GM23338 (cell line): ENCODE measurements around the gene OR5B3. TPM values are rescaled to one million over a fixed set of nuclear protein-coding genes. Genes with fewer than 3 reads are reported as not detected.

ENCODE experiments used
- ATAC-seq: fragments of 200-7000 bp; cut with Tn5 transposase; 3 replicates; pipeline ENCODE4 v1.9.1; 2020
- DNase-seq: peaks from one replicate; pipeline ENCODE4 v3.0.0-alpha.2; 2015; ENCODE audit warnings: low spot score
- H2AFZ ChIP-seq: fragments of 200-600 bp; sonication (generic); 2 replicates; pipeline ENCODE4 v1.8.0; 2016; ENCODE audit warnings: antibody characterized with exemption, mild to moderate bottlenecking, moderate library complexity
- H3F3A ChIP-seq: fragments of 200-600 bp; sonication (generic); replicated peaks from 2 replicates; pipeline ENCODE4 v1.8.0; 2017; ENCODE audit warnings: antibody characterized with exemption, mixed run types, low read depth
- H3K27ac ChIP-seq: fragments of 200-600 bp; sonication (generic); 2 replicates; pipeline ENCODE4 v1.6.1; 2016; ENCODE audit warnings: low read depth
- H3K27me3 ChIP-seq: fragments of 200-600 bp; sonication (generic); 2 replicates; pipeline ENCODE4 v1.8.0; 2016; ENCODE audit warnings: mild to moderate bottlenecking, mixed run types, moderate library complexity; ENCODE audit not compliant: insufficient read depth
- H3K36me3 ChIP-seq: fragments of 200-600 bp; sonication (generic); 2 replicates; pipeline ENCODE4 v1.8.0; 2016; ENCODE audit warnings: mild to moderate bottlenecking; ENCODE audit not compliant: insufficient read depth
- H3K4me1 ChIP-seq: fragments of 200-600 bp; sonication (generic); 2 replicates; pipeline ENCODE4 v1.8.0; 2016; ENCODE audit warnings: mild to moderate bottlenecking, moderate library complexity; ENCODE audit not compliant: insufficient read depth
- H3K4me2 ChIP-seq: fragments of 200-600 bp; sonication (generic); 2 replicates; pipeline ENCODE4 v1.7.1; 2017; ENCODE audit warnings: mixed run types
- H3K4me3 ChIP-seq: fragments of 200-600 bp; sonication (generic); 2 replicates; pipeline ENCODE4 v1.6.1; 2016; ENCODE audit warnings: mixed run types
- H3K79me2 ChIP-seq: fragments of 200-600 bp; sonication (generic); replicated peaks from 2 replicates; pipeline ENCODE4 v1.8.0; 2017; ENCODE audit warnings: mild to moderate bottlenecking; ENCODE audit not compliant: insufficient read depth
- H3K9me2 ChIP-seq: fragments of 200-600 bp; sonication (generic); 2 replicates; pipeline ENCODE4 v1.8.0; 2017; ENCODE audit not compliant: insufficient read depth
- H4K20me1 ChIP-seq: fragments of 200-600 bp; sonication (generic); replicated peaks from 2 replicates; pipeline ENCODE4 v1.8.0; 2017; ENCODE audit warnings: mild to moderate bottlenecking; ENCODE audit not compliant: insufficient read depth
- H3K27ac Mint-ChIP-seq: 2 replicates; pipeline ENCODE4 v1.8.0; 2020; ENCODE audit warnings: inconsistent platforms, mild to moderate bottlenecking, moderate library complexity, mixed read lengths
- H3K27me3 Mint-ChIP-seq: 3 replicates; pipeline ENCODE4 v1.8.0; 2022; ENCODE audit warnings: low read depth, mild to moderate bottlenecking, moderate library complexity, mixed read lengths, inconsistent platforms; ENCODE audit not compliant: insufficient read depth, poor library complexity
- H3K36me3 Mint-ChIP-seq: 3 replicates; pipeline ENCODE4 v1.8.0; 2021; ENCODE audit warnings: low read depth, mild to moderate bottlenecking, inconsistent platforms, moderate library complexity, mixed read lengths
- H3K4me1 Mint-ChIP-seq: 3 replicates; pipeline ENCODE4 v1.8.0; 2020; ENCODE audit warnings: mild to moderate bottlenecking, inconsistent platforms, mixed read lengths
- H3K4me3 Mint-ChIP-seq: 3 replicates; pipeline ENCODE4 v1.8.0; 2021; ENCODE audit warnings: moderate library complexity, mild to moderate bottlenecking, inconsistent platforms, mixed read lengths
- H3K9me3 Mint-ChIP-seq: 3 replicates; pipeline ENCODE4 v1.8.0; 2020; ENCODE audit warnings: moderate library complexity, mild to moderate bottlenecking, inconsistent platforms, mixed read lengths
- CREB1 ChIP-seq: fragments of 250-450 bp; sonication (Bioruptor Pico); IDR thresholded peaks from 2 replicates; pipeline ENCODE4 v1.5.0; 2020; ENCODE audit warnings: low read depth, mild to moderate bottlenecking, moderate library complexity
- EZH2 ChIP-seq: fragments of 200-600 bp; sonication (generic); IDR thresholded peaks from one replicate; pipeline ENCODE4 v1.8.0; 2017; ENCODE audit warnings: antibody characterized with exemption, mild to moderate bottlenecking, low read depth; ENCODE audit not compliant: unreplicated experiment
- EZH2phosphoT487 ChIP-seq: fragments of 200-600 bp; sonication (generic); IDR thresholded peaks from one replicate; pipeline ENCODE4 v1.8.1; 2018; ENCODE audit warnings: antibody characterized with exemption; ENCODE audit not compliant: unreplicated experiment
- JUNB ChIP-seq: IDR thresholded peaks from one replicate; pipeline ENCODE4 v1.6.1; 2016; ENCODE audit warnings: antibody characterized with exemption; ENCODE audit not compliant: unreplicated experiment
- NANOG ChIP-seq: IDR thresholded peaks from 2 replicates; pipeline ENCODE4 v1.6.1; 2016; ENCODE audit warnings: antibody characterized with exemption, borderline replicate concordance
- POLR2AphosphoS5 ChIP-seq: IDR thresholded peaks from 2 replicates; pipeline ENCODE4 v1.6.1; 2016; ENCODE audit warnings: antibody characterized with exemption, low read depth
- STAT1 ChIP-seq: IDR thresholded peaks from one replicate; pipeline ENCODE4 v1.6.1; 2016; ENCODE audit warnings: antibody characterized with exemption; ENCODE audit not compliant: unreplicated experiment
- ZNF114 ChIP-seq: fragments of 250-450 bp; sonication (Bioruptor Pico); IDR thresholded peaks from 2 replicates; pipeline ENCODE4 v1.5.0; 2020; ENCODE audit warnings: mild to moderate bottlenecking, moderate library complexity
- ZNF331 ChIP-seq: fragments of 250-450 bp; sonication (Bioruptor Pico); IDR thresholded peaks from 2 replicates; pipeline ENCODE4 v1.5.0; 2020; ENCODE audit warnings: low read depth, mild to moderate bottlenecking, moderate library complexity
- polyA plus RNA-seq: library from polyadenylated mRNA; unstranded; fragments of >200 nt; fragmentation: Nextera tagmentation; extraction: Ambion mirVana; gene quantifications from 2 replicates; pipeline ENCODE4 v1.2.1, GENCODE V29; 2016
- total RNA-seq: library from RNA; depleted of rRNA; stranded (reverse); fragments of >200 nt; shearing (Covaris generic); gene quantifications from 2 replicates; pipeline ENCODE4 v1.2.3, GENCODE V29; 2014
- TF ChIP-seq, protein P1 (sequence below): IDR thresholded peaks from 2 replicates; pipeline ENCODE4 v1.6.1; 2016; ENCODE audit warnings: antibody characterized with exemption
- TF ChIP-seq, protein P2 (sequence below), 2 experiments: fragments of 200-600 bp in 1 of 2; sonication (generic) in 1 of 2; conservative IDR thresholded peaks; 2 replicates each; pipeline versions ENCODE4 v1.5.1 to v1.6.1; 2016 to 2017; ENCODE audit warnings: antibody characterized with exemption in 2 of 2, low read depth in 2 of 2, mild to moderate bottlenecking in 2 of 2, moderate library complexity in 1 of 2
- TF ChIP-seq, protein P3 (sequence below): fragments of 250-450 bp; sonication (Bioruptor Pico); IDR thresholded peaks from 2 replicates; pipeline ENCODE4 v1.5.0; 2020; ENCODE audit warnings: mild to moderate bottlenecking, moderate library complexity
- TF ChIP-seq, protein P4 (sequence below): IDR thresholded peaks from one replicate; pipeline ENCODE4 v1.6.1; 2018; ENCODE audit warnings: antibody characterized with exemption; ENCODE audit not compliant: unreplicated experiment

OR5B3 gene
- total and polyA plus RNA-seq, 2 experiments from 2014 or later, result not detected

DNA sequence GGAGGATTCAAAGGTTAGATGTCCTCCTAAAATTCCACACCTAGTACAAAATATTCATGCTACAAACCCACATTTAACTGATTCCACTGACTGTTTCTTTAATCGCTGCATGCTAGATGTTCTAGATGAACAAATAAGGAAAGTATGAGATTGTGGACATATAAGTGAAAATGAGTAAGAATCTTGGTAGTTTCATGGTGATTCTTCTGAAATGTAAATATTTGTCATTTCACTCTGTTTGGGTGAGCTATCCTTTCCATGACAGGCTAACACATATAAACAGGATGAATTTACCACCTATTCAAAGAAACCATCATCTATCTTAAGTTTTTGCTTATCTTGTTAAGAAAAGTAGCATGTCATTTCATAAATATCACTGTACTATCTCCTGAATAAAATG lies 14.8 kb downstream of the OR5B3 start:
- no peaks in the 10 kb centered on the region for H3K4me1 Mint-ChIP-seq
- H3K36me3 Mint-ChIP-seq, result peaks cover 2% of the 10 kb centered on the region; the same call in 1 of the 3 replicates
- Histone ChIP-seq H3K27ac (no peak overlapping the region), H3K4me1 (no peaks in the 10 kb centered on the region), H4K20me1 (no peaks in the 10 kb centered on the region), H3K36me3 (no peaks in the 10 kb centered on the region), H3K27me3 (no peaks in the 10 kb centered on the region), H3K4me2 (no peak overlapping the region), H3F3A (no peaks in the 10 kb centered on the region), H3K79me2 (no peaks in the 10 kb centered on the region), H3K9me2 (peaks cover 8% of the 10 kb centered on the region; the same call in 1 of the 2 replicates), H2AFZ (no peak overlapping the region), H3K4me3 (no peak overlapping the region)
- H3K9me3 Mint-ChIP-seq, result peaks cover 16% of the 10 kb centered on the region
- TF ChIP-seq, protein P1, sequence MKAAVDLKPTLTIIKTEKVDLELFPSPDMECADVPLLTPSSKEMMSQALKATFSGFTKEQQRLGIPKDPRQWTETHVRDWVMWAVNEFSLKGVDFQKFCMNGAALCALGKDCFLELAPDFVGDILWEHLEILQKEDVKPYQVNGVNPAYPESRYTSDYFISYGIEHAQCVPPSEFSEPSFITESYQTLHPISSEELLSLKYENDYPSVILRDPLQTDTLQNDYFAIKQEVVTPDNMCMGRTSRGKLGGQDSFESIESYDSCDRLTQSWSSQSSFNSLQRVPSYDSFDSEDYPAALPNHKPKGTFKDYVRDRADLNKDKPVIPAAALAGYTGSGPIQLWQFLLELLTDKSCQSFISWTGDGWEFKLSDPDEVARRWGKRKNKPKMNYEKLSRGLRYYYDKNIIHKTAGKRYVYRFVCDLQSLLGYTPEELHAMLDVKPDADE, result no peak
- no peak for TF ChIP-seq STAT1
- TF ChIP-seq EZH2phosphoT487, result no peak
- no peak for TF ChIP-seq ZNF114
- TF ChIP-seq CREB1 (CRISPR knock-in tag), result no peak
- TF ChIP-seq ZNF331 (CRISPR knock-in tag), result no peak
- no peak for TF ChIP-seq JUNB
- no peak for TF ChIP-seq NANOG
- TF ChIP-seq, protein P2, sequence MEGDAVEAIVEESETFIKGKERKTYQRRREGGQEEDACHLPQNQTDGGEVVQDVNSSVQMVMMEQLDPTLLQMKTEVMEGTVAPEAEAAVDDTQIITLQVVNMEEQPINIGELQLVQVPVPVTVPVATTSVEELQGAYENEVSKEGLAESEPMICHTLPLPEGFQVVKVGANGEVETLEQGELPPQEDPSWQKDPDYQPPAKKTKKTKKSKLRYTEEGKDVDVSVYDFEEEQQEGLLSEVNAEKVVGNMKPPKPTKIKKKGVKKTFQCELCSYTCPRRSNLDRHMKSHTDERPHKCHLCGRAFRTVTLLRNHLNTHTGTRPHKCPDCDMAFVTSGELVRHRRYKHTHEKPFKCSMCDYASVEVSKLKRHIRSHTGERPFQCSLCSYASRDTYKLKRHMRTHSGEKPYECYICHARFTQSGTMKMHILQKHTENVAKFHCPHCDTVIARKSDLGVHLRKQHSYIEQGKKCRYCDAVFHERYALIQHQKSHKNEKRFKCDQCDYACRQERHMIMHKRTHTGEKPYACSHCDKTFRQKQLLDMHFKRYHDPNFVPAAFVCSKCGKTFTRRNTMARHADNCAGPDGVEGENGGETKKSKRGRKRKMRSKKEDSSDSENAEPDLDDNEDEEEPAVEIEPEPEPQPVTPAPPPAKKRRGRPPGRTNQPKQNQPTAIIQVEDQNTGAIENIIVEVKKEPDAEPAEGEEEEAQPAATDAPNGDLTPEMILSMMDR (conservative IDR thresholded peaks at IDR 0.05; ENCODE audit: low read depth in 2 of 2), result no peak
- no peak for TF ChIP-seq EZH2
- no peak for TF ChIP-seq POLR2AphosphoS5
- TF ChIP-seq, protein P3, sequence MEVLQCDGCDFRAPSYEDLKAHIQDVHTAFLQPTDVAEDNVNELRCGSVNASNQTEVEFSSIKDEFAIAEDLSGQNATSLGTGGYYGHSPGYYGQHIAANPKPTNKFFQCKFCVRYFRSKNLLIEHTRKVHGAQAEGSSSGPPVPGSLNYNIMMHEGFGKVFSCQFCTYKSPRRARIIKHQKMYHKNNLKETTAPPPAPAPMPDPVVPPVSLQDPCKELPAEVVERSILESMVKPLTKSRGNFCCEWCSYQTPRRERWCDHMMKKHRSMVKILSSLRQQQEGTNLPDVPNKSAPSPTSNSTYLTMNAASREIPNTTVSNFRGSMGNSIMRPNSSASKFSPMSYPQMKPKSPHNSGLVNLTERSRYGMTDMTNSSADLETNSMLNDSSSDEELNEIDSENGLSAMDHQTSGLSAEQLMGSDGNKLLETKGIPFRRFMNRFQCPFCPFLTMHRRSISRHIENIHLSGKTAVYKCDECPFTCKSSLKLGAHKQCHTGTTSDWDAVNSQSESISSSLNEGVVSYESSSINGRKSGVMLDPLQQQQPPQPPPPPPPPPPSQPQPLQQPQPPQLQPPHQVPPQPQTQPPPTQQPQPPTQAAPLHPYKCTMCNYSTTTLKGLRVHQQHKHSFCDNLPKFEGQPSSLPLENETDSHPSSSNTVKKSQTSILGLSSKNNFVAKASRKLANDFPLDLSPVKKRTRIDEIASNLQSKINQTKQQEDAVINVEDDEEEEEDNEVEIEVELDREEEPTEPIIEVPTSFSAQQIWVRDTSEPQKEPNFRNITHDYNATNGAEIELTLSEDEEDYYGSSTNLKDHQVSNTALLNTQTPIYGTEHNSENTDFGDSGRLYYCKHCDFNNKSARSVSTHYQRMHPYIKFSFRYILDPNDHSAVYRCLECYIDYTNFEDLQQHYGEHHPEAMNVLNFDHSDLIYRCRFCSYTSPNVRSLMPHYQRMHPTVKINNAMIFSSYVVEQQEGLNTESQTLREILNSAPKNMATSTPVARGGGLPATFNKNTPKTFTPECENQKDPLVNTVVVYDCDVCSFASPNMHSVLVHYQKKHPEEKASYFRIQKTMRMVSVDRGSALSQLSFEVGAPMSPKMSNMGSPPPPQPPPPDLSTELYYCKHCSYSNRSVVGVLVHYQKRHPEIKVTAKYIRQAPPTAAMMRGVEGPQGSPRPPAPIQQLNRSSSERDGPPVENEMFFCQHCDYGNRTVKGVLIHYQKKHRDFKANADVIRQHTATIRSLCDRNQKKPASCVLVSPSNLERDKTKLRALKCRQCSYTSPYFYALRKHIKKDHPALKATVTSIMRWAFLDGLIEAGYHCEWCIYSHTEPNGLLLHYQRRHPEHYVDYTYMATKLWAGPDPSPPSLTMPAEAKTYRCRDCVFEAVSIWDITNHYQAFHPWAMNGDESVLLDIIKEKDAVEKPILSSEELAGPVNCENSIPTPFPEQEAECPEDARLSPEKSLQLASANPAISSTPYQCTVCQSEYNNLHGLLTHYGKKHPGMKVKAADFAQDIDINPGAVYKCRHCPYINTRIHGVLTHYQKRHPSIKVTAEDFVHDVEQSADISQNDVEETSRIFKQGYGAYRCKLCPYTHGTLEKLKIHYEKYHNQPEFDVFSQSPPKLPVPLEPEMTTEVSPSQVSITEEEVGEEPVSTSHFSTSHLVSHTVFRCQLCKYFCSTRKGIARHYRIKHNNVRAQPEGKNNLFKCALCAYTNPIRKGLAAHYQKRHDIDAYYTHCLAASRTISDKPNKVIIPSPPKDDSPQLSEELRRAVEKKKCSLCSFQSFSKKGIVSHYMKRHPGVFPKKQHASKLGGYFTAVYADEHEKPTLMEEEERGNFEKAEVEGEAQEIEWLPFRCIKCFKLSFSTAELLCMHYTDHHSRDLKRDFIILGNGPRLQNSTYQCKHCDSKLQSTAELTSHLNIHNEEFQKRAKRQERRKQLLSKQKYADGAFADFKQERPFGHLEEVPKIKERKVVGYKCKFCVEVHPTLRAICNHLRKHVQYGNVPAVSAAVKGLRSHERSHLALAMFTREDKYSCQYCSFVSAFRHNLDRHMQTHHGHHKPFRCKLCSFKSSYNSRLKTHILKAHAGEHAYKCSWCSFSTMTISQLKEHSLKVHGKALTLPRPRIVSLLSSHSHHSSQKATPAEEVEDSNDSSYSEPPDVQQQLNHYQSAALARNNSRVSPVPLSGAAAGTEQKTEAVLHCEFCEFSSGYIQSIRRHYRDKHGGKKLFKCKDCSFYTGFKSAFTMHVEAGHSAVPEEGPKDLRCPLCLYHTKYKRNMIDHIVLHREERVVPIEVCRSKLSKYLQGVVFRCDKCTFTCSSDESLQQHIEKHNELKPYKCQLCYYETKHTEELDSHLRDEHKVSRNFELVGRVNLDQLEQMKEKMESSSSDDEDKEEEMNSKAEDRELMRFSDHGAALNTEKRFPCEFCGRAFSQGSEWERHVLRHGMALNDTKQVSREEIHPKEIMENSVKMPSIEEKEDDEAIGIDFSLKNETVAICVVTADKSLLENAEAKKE (CRISPR knock-in tag), result no peak
- TF ChIP-seq, protein P4, sequence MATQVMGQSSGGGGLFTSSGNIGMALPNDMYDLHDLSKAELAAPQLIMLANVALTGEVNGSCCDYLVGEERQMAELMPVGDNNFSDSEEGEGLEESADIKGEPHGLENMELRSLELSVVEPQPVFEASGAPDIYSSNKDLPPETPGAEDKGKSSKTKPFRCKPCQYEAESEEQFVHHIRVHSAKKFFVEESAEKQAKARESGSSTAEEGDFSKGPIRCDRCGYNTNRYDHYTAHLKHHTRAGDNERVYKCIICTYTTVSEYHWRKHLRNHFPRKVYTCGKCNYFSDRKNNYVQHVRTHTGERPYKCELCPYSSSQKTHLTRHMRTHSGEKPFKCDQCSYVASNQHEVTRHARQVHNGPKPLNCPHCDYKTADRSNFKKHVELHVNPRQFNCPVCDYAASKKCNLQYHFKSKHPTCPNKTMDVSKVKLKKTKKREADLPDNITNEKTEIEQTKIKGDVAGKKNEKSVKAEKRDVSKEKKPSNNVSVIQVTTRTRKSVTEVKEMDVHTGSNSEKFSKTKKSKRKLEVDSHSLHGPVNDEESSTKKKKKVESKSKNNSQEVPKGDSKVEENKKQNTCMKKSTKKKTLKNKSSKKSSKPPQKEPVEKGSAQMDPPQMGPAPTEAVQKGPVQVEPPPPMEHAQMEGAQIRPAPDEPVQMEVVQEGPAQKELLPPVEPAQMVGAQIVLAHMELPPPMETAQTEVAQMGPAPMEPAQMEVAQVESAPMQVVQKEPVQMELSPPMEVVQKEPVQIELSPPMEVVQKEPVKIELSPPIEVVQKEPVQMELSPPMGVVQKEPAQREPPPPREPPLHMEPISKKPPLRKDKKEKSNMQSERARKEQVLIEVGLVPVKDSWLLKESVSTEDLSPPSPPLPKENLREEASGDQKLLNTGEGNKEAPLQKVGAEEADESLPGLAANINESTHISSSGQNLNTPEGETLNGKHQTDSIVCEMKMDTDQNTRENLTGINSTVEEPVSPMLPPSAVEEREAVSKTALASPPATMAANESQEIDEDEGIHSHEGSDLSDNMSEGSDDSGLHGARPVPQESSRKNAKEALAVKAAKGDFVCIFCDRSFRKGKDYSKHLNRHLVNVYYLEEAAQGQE, result no peak
- ATAC-seq, result no peak
- H3K4me3 Mint-ChIP-seq, result no peak overlapping the region
- DNase-seq, result no peak
- H3K27me3 Mint-ChIP-seq, result no peaks in the 10 kb centered on the region
- no peak overlapping the region for H3K27ac Mint-ChIP-seq
